ENCODE measurements around the gene COL28A1.
"Not testable (repeated sequence)": the region's sequence is repeated elsewhere in the genome, so short reads cannot be mapped to it uniquely, and the experiment has no call there.

Gene COL28A1

GRCh38 chr7:7464991-7465765 is 70.5 kb downstream of the COL28A1 start:
- not testable (repeated sequence) for DNase-seq (ENCODE audit: low read depth)

DNA sequence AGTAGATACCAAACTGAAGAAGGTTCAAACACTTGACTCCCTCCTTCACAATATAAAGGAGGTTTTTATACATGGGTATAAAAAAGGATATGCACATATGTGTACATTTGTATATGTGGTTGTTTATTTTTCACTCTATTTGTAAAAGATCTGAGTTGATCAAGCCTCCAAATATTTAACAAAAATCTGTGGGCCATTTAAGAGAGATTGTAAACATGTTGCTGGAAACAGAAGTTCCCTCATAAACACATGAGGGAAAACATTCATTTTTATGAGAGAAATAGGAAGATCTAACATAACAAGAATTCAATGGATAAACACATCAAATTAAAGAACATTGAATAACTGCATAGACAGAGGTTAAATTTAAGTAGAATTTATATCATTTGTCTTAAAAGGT is 81.7 kb downstream of the COL28A1 start:
- DNase-seq (ENCODE audit: low read depth) = no peak

DNA sequence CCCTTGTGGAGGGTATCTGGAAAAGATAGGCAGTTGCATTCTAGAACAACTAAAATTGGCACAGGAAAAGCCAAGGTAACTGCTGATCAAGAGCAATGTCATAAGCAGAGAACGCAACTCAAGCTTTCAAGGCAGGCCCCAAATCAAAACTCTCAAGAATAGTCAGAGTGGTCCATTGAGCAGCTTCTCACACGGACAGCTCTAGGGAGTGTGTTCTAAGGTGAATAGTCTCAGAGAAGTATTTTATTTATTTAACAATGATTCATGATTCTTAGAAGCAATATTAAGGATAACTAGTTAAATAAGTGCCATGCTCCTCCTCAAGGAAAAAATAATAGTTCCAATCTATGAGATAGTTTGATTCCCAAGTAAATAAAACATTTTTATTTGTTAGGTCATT is 83.0 kb downstream of the COL28A1 start:
- no peak for DNase-seq (ENCODE audit: low read depth)

GRCh38 chr7:7452119-7452518 is 83.6 kb downstream of the COL28A1 start:
- DNase-seq (ENCODE audit: low read depth) = no peak

DNA sequence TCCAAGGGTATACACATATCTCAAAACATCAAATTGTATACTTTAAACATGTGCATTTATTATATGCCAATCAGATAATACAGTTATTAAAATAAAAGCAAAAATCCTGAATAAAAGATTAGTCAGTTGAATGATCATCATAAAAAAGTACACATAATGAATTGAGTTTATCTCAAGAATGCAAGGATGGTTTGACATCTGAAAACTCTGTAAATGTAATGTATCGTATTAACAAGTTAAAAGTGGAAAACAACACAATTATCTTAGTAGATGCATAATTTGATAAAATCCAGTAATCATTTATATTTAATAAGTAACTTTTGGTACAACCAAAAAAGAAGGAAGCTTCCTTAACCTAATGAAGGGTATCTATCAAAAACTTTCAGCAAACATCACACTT is 86.6 kb downstream of the COL28A1 start:
- no peak for DNase-seq (ENCODE audit: low read depth)

- DNase-seq (ENCODE audit: low read depth) = no peak
Measured at GRCh38 chr7:7446616-7447015, 89.1 kb downstream of the COL28A1 start.

- DNase-seq (ENCODE audit: low read depth) = no peak
Measured at GRCh38 chr7:7443806-7444350, 91.8 kb downstream of the COL28A1 start.

- DNase-seq (ENCODE audit: low read depth) = no peak
Measured at GRCh38 chr7:7439564-7439963, 96.1 kb downstream of the COL28A1 start.

DNA sequence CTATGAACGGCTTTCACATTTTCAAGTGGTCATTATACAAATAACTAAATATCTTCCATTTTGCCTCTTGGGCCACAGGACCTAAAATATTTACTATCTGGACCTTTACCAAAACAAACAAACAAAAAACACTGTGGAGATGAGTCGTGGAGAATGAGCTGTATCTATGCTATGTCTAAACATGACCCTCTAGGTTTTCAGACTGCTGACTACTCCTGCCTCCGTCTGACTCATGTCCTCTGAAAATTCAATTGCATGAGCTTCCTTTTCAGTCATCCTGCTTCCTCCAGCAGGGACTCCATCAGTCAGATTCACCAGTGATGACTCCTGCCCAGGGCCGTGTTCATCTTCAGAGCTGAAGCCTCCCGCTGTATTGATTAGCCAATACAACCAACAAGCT is 96.8 kb downstream of the COL28A1 start:
- no peak for DNase-seq (ENCODE audit: low read depth)

DNA sequence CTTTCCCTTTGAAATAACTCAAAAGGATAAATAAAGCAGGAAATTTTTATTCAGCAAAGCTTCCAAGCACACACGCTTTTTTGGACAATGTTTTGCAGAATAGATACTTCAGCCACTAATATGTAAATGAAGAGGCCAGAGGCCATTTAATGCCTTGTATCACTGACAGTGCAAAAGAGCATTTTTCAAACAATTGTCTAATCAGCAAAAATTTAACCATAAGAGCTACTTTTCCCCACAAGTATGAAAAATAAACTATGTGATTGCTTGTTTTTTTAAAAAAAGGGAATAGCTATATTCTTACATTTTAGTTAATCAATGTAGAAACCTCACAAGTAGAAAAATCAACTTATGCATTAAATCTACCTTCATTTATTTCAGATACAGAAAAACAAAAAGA is 99.7 kb downstream of the COL28A1 start:
- DNase-seq (ENCODE audit: low read depth) = no peak

GRCh38 chr7:7434329-7434728 is 101.3 kb downstream of the COL28A1 start:
- DNase-seq (ENCODE audit: low read depth) = no peak

- DNase-seq (ENCODE audit: low read depth) = no peak
Measured at GRCh38 chr7:7433811-7434210, 101.9 kb downstream of the COL28A1 start.

- no peak for DNase-seq (ENCODE audit: low read depth)
Measured at GRCh38 chr7:7432979-7433378, 102.7 kb downstream of the COL28A1 start.

DNA sequence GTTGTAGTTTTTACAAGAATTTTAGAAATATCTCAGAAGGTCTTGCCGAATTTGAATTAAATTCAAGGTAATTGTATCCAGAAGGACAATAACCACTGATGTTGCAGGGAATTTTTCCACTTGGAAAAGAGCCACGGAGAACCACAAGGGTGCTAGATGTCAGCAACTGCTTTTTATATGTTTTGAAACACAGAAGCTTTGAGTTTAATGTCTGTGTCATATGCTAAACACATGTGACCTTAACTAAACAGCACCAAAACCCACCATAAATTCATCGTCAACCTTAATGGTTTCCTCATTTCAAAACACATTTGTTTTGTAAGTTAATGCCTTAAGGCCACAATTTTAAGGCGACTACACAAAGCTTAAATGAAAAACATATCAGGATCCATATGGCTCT is 106.9 kb downstream of the COL28A1 start:
- DNase-seq (ENCODE audit: low read depth) = no peak

DNA sequence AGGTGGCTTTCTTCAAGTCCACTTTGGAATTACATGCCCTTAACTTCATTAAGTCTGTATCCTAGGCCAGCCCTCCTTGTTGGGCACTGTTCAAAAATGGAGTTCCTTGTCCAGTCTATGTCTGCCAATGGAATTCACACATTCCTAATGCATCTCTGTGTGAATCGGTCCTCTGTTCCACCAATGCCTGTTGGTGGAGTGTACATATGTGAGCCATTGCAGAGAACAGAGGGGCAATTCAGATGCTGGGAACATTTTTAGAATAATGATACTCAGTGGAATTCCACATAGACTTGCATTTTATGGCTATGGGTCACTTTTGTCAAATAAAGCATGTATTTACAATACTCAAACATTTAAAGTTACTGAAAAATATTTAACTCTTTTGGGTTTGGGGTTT is 108.3 kb downstream of the COL28A1 start:
- DNase-seq (ENCODE audit: low read depth) = no peak

DNA sequence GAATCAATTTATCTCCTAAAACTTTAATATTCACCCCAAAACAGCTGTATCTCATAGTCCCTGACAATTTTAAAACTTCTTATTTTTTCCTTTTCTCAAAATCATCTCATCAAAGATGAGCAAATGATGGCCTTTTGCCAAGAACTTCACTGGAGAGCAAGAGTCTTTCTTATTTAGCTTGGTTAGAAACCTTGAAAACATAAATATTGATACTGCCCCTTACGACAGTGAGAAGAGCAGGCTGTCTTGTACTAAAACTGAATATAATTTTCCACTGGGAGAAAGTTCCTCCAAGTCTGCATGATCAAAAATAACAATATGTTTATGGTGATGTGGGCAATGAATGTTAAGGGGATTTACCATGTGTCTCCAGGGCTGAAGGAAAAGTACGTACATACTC is 109.0 kb downstream of the COL28A1 start:
- no peak for DNase-seq (ENCODE audit: low read depth)

DNA sequence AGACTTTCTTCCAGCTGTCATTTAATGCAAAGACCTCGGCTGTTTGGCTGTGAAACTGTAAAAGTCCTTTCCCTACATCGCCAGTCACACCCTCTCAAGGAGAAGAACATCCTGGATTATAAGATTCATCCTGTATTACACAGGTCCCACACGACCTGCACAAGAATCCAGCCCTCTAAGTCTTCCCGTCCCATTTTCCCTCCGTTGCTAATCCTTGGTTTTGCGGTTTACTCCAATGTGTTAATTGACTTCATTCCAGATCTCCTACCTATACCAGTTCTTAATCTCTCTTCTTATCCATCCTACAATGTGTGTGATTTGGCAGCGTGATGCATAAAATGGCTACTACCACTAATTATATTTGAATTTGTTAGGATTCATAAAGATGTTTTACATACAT is 110.4 kb downstream of the COL28A1 start:
- no peak for DNase-seq (ENCODE audit: low read depth)

- no peak for DNase-seq (ENCODE audit: low read depth)
Measured at GRCh38 chr7:7424151-7424873, 111.4 kb downstream of the COL28A1 start.

DNA sequence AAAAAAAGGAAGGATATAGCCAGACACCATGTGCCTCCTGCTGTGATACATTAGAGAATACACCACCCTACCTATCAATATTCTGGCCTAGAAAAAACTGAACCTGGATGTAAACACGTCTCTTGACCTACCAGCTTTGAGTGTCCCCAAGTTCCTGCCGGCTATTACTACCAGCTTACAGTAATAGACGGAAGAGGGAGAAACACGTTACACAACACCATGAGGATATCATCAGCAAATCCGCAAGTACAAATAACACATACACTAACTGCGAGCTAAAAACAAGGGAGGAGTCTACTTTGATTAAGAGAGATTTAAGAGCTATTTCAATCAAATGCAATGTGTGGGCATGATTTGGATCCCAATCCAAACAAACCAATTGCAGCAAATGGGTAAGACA is 113.0 kb downstream of the COL28A1 start:
- DNase-seq (ENCODE audit: low read depth) = no peak

- no peak for DNase-seq (ENCODE audit: low read depth)
Measured at GRCh38 chr7:7421826-7422225, 113.8 kb downstream of the COL28A1 start.

DNA sequence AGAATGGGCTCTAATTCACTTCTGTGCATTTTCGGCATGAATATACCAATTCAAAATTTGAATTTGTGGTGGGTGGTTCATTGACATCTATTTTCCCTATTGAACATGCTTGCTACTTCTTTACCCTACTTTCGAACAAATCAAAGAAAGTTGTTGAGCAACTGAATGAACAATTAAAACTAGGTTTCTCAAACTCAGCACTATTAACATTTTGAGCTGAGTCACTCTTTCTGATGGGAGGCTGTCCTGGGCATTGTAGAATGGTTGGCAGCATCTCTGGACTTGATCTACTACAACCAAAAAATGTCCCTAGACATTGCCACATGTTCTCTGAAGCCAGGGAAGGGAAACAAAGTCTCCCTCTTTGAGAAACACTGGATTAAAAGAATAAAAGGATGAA is 116.7 kb downstream of the COL28A1 start:
- no peak for DNase-seq (ENCODE audit: low read depth)

- DNase-seq (ENCODE audit: low read depth) = no peak
Measured at GRCh38 chr7:7417851-7418250, 117.8 kb downstream of the COL28A1 start.

GRCh38 chr7:7417414-7417813 is 118.3 kb downstream of the COL28A1 start:
- no peak for DNase-seq (ENCODE audit: low read depth)
